Right cardiac atrium (tissue), 5 donors: ENCODE measurements around the gene NCR1. TPM values are rescaled to one million over a fixed set of nuclear protein-coding genes. Genes with fewer than 3 reads are reported as not detected.
"Not testable (repeated sequence)": the region's sequence is repeated elsewhere in the genome, so short reads cannot be mapped to it uniquely, and the experiment has no call there.

Experiments
- ATAC-seq, 2 donors: fragments of 200-7000 bp; cut with Tn5 transposase; one replicate each; pipeline versions ENCODE4 v1.8.0 to v1.9.1; 2020; ENCODE audit warnings: moderate library complexity in 2 of 2, mild to moderate bottlenecking in 1 of 2
- DNase-seq, 3 donors: peaks; one replicate each; pipeline ENCODE4 v3.0.0-alpha.2; 2020
- H3K27ac ChIP-seq: one replicate; pipeline ENCODE4 v1.5.1; 2013; ENCODE audit warnings: mild to moderate bottlenecking, low read length, control low read depth, moderate library complexity
- H3K27me3 ChIP-seq: one replicate; pipeline ENCODE4 v1.6.1; 2013; ENCODE audit not compliant: control insufficient read depth, insufficient read depth
- H3K4me1 ChIP-seq: one replicate; pipeline ENCODE4 v1.6.1; 2013; ENCODE audit warnings: low read length; ENCODE audit not compliant: control insufficient read depth, insufficient read depth
- H3K4me3 ChIP-seq: one replicate; pipeline ENCODE4 v1.5.1; 2013; ENCODE audit warnings: low read length, control low read depth
- H3K9me3 ChIP-seq: one replicate; pipeline ENCODE4 v1.6.1; 2013; ENCODE audit warnings: low read length; ENCODE audit not compliant: control insufficient read depth
- WGBS: extraction: QIAGEN DNeasy Blood & Tissue Kit; methylation state at CpG from one replicate; pipeline ENCODE4 v1.1.7; 2013; 5-methylcytosine and 5-hydroxymethylcytosine counted together
- intact Hi-C, 4 donors: fragments of 100-400 bp; cut with DNase I; formaldehyde crosslinking; loops; one replicate each; pipeline versions ENCODE4 v1.11.0 to v1.14.0; 2022 to 2023
- polyA plus RNA-seq: library from polyadenylated mRNA; stranded (reverse); fragments of 200-250 nt; gene quantifications from one replicate; pipeline ENCODE4 v1.2.3, GENCODE V29; 2013
- total RNA-seq, 4 donors: library from RNA; stranded (reverse); fragmentation: NEBNext Ultra II Directional; extraction: Animal tissue kit (Norgen Biotek cat#: 25700); gene quantifications; one replicate each; pipeline ENCODE4 v1.2.1, GENCODE V29; 2021
- donor health status: healthy with polysubstance abuse.
- donor health status: DM: no; HTN: yes; CAD: no.
- donor health status: DM: no; HTN: no; CAD: no.
- donor health status: DM: no; HTN: yes; CAD: no; lungs with severe emphysema.
- donor health status: DM: yes; HTN: yes; CAD: no.

The NCR1 gene
- total and polyA plus RNA-seq, 5 donors = 0.21 to 0.57 (median 0.37) TPM; not detected in 2

DNA sequence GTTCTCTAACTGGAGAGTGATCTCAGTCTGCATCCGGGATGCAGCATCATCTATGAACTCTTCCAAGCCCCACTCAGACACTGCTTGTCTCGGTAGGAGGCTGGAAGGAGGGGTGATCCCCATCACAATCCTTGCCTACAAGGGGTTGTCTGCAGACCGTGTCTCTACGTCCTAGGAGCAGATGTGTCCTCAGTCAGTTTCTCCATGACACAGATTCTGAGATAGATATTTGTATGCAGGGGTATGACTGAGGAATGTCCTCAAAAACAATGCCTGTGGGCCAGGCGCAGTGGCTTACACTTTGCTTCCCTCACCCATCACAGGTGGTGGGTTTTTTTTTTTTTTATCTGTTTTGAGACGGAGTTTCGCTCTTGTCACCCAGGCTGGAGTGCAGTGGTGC lies 871 bp downstream of the NCR1 start:
- no peak for ATAC-seq
- DNase-seq = no peak
- intact Hi-C loops = no loop called here
- no peaks in the 10 kb centered on the region for H3K27me3 ChIP-seq
- H3K4me3 ChIP-seq = no peak overlapping the region
- H3K27ac ChIP-seq = no peak overlapping the region
- 85% methylated on average over 7 of the region's 7 CpGs for WGBS
- no peaks in the 10 kb centered on the region for H3K9me3 ChIP-seq
- H3K4me1 ChIP-seq = no peaks in the 10 kb centered on the region

- intact Hi-C loops, H3K27me3 ChIP-seq, H3K4me1 ChIP-seq, DNase-seq, H3K4me3 ChIP-seq, H3K9me3 ChIP-seq, ATAC-seq, H3K27ac ChIP-seq: not testable (repeated sequence)
- WGBS = 65% methylated on average over 4 of the region's 5 CpGs
Measured at GRCh38 chr19:54907899-54908298, 2.0 kb downstream of the NCR1 start.

GRCh38 chr19:54916822-54917221 lies 10.9 kb downstream of the NCR1 start:
- H3K27ac ChIP-seq = no peak overlapping the region
- no peak for DNase-seq
- no peaks in the 10 kb centered on the region for H3K9me3 ChIP-seq
- intact Hi-C loops = no loop called here
- no peaks in the 10 kb centered on the region for H3K27me3 ChIP-seq
- no peak for ATAC-seq
- 60% methylated on average over 11 of the region's 11 CpGs for WGBS
- H3K4me1 ChIP-seq = no peaks in the 10 kb centered on the region
- no peak overlapping the region for H3K4me3 ChIP-seq

DNA sequence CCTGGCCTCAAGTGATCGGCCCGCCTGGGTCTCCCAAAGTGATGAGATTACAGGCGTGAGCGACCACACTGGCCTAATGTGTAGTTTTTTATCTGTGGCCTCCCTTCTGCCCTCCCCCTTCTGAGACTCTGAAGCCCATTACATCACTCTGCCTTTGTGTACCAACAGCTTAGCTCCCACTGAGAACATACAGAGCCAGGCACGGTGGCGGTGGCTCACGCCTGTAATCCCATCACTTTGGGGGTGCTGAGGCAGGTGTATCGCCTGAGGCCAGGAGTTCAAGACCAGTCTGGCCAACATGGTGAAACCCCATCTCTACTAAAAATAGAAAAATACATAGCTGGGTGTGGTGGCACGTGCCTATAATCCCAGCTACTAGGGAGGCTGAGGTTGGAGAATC lies 12.6 kb downstream of the NCR1 start:
- WGBS = 82% methylated on average over 9 of the region's 9 CpGs
- intact Hi-C loops = no loop called here
- Histone ChIP-seq H3K9me3 (no peaks in the 10 kb centered on the region), H3K4me1 (no peaks in the 10 kb centered on the region), H3K27me3 (no peaks in the 10 kb centered on the region), H3K27ac (no peak overlapping the region), H3K4me3 (no peak overlapping the region)
- DNase-seq = no peak
- no peak for ATAC-seq

DNA sequence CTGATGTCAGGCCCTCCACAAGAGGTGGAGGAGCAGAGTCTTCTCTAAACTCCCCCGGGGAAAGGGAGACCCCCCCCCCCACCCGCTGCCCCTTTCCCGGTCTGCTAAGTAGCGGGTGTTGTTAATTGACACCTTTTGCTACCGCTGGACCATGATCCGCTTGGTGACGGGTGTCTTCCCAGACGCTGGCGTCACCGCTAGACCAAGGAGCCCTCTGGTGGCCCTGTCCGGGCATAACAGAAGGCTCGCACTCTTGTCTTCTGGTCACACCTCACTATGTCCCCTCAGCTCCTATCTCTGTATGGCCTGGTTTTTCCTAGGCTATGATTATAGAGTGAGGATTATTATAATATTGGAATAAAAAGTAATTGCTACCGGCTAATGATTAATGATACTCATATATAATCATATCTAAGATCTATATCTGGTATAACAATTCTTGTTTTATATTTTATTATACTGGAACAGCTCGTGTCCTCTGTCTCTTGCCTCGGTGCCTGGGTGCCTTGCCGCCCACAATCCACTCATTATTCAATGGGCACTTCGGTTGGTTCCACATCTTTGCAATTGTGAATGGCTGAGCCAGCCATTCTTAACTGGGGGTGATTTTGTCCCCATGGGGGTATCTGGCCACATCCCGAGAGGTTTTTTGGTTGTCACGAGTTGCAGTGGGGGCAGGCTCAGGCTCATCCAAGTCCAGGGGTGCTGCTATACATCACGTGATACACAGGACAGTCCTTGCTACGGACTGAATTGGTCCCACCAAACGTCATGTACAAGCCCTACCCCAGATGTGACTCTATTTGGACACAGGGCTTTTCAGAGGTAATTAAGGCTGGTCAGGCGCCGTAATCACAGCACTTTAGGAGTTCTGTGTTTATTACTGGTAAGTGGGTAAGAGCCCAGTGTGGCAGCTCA lies 14.0 kb downstream of the NCR1 start:
- H3K27me3 ChIP-seq, intact Hi-C loops, ATAC-seq, H3K9me3 ChIP-seq, H3K4me3 ChIP-seq, H3K4me1 ChIP-seq, DNase-seq, H3K27ac ChIP-seq: not testable (repeated sequence)
- WGBS = 34% methylated on average over 23 of the region's 24 CpGs

DNA sequence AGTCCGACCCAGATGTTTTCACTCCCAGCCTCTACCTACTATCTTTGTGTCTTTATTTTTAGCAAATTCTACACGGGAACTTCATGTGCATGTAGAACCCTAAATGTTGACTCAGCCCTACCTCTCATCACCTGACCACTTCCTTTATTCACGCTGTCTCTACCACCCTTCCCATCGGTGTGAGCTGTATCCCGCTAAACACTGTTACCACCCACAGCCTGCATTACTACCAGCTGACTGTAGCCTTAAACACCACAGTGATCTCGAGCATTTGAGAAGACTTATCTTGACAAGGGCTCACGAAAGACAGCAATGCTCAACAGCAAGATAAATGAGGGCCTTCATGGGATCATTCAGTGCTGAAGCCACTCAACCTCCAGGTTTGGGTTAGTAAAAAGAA lies 15.1 kb downstream of the NCR1 start:
- H3K27me3 ChIP-seq = no peaks in the 10 kb centered on the region
- no peak for DNase-seq
- no peak for ATAC-seq
- no peak overlapping the region for H3K27ac ChIP-seq
- no peaks in the 10 kb centered on the region for H3K9me3 ChIP-seq
- intact Hi-C loops = no loop called here
- no peaks in the 10 kb centered on the region for H3K4me1 ChIP-seq
- WGBS = 48% methylated on average over 7 of the region's 7 CpGs
- H3K4me3 ChIP-seq = no peak overlapping the region

- Histone ChIP-seq H3K9me3 (no peaks in the 10 kb centered on the region), H3K27ac (no peak overlapping the region), H3K4me3 (no peak overlapping the region), H3K27me3 (no peaks in the 10 kb centered on the region), H3K4me1 (no peaks in the 10 kb centered on the region)
- ATAC-seq (no peak), DNase-seq (no peak)
- intact Hi-C loops = no loop called here
- 71% methylated on average over 9 of the region's 9 CpGs for WGBS
Measured at GRCh38 chr19:54923276-54923675, 17.3 kb downstream of the NCR1 start.

- Histone ChIP-seq H3K9me3 (no peaks in the 10 kb centered on the region), H3K4me1 (no peaks in the 10 kb centered on the region), H3K27me3 (no peaks in the 10 kb centered on the region), H3K4me3 (no peak overlapping the region), H3K27ac (no peak overlapping the region)
- WGBS = 93% methylated on average over 2 of the region's 2 CpGs
- DNase-seq = no peak
- ATAC-seq = no peak
- intact Hi-C loops = no loop called here
Measured at GRCh38 chr19:54928299-54928698, 22.4 kb downstream of the NCR1 start.

DNA sequence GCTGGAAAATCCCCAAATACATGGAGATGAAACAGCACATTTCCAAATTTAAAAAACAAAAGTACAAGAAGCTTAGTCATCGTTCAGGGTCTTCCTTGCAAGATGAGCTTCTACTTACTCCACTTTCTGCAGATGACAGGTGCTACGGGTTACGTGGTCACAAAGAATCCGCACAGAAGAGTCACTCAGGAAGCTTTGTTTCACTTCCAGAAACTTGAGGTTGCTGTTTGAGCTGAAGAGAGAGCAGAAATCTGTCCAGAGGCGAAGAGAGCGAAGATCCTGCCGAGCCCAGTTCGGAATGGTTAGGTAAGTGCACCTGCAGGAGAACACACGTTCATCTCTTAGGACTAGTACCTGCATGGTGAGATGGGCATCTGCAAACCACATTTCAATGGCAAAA lies 32.0 kb downstream of the NCR1 start:
- WGBS = 76% methylated on average over 9 of the region's 9 CpGs
- H3K9me3 ChIP-seq = no peaks in the 10 kb centered on the region
- H3K4me3 ChIP-seq = no peak overlapping the region
- H3K27me3 ChIP-seq = no peaks in the 10 kb centered on the region
- intact Hi-C loops = no loop called here
- DNase-seq (no peak), ATAC-seq (no peak)
- no peaks in the 10 kb centered on the region for H3K4me1 ChIP-seq
- no peak overlapping the region for H3K27ac ChIP-seq

DNA sequence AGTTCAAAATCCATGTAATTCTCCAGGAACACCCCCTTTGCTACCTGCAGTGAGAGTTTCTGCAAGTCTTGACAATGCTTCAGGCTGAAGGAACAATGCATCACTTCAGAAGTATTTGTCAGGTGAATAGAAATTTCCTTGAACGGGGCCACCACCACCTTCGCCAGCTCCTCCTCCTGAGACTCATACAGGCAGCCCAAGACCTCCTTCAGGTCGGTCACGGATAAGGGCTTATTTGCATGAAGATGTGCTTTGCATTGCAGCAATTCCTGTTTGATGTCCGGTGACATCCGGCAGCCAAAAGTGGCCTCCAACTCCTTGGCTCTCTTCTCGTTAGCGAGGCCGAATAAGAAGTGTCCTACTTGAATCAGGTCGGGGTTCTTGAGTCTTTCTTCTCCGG lies 33.0 kb downstream of the NCR1 start:
- no peak overlapping the region for H3K27ac ChIP-seq
- DNase-seq (no peak), ATAC-seq (no peak)
- H3K27me3 ChIP-seq = no peaks in the 10 kb centered on the region
- no peaks in the 10 kb centered on the region for H3K9me3 ChIP-seq
- intact Hi-C loops = no loop called here
- no peaks in the 10 kb centered on the region for H3K4me1 ChIP-seq
- no peak overlapping the region for H3K4me3 ChIP-seq
- 74% methylated on average over 11 of the region's 11 CpGs for WGBS

- intact Hi-C loops, H3K4me3 ChIP-seq, H3K9me3 ChIP-seq, ATAC-seq, H3K27me3 ChIP-seq, DNase-seq, H3K27ac ChIP-seq, H3K4me1 ChIP-seq: not testable (repeated sequence)
- WGBS = 74% methylated on average over 12 of the region's 28 CpGs
Measured at GRCh38 chr19:54939538-54939937, 33.6 kb downstream of the NCR1 start.
